Activated T-cell treated with anti-CD3 and anti-CD28 coated beads, Interleukin-2, amount 50 U/mL, for 48 hours (primary cell): ENCODE measurements around the gene CA10.

Experiments used
- DNase-seq, 2 experiments: peaks; one replicate each; pipeline ENCODE4 v3.0.0-alpha.2; 2020

CA10 gene

GRCh38 chr17:52145476-52145875, 13.0 kb downstream of the CA10 start:
- DNase-seq: no peak

DNA sequence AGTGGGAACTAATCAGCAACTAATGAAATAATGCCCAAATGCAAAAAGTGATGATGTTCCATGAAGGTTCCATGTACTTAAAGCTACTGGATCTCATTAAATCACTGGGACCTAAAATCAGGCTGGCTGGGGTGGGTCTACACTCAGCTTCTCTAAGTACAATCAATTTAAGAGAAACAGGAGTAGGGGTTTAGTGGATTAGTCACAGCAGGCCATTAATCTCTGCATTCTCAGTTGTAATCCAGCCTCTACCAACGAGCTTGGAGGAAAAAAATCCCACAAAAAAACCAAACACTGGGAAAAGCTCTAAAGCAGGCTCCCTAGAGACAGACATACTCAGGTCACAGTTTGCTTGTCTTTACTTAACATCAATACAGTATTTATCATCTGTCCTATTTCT, 15.0 kb downstream of the CA10 start:
- no peak for DNase-seq

DNA sequence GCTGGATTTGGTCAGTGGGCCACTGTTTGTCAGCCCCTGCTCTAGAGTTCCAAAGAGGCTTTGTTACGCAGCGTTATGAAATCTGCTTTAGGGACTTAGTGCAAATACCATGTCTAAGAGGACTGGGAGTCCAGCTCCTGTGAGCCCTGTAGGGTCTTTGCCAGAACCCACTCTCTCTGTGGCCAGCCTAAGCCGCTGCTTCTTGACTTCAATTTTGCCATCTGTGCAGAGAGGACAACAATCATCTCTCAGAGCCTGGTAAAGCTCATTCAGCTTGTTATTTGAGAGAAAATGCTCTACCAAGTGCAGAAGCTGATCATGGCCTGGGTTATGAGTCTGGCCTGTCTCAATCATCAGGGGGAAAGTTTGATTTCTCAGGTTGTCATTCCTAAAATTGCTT, 17.9 kb downstream of the CA10 start:
- no peak for DNase-seq

DNA sequence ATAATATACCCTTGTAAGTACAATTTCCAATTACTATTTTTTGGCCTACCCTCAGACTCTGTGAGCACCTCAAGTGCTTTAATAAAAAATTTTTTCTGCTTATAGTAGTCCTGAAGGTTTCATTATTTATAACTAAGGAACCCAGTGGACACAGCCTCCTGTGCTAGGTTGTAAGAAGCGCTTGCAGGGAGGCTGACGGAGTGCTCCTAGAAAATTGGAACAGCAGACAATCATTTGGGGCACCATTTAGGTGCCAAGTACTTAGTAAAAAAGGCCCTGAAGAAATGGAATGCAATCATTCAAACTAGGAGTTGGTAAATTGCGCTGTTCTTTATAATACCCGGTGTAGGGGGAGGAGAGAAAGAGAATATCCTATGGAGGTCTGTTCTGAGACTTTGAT, 19.8 kb downstream of the CA10 start:
- no peak for DNase-seq

- no peak for DNase-seq
Observed at GRCh38 chr17:52138350-52138749, 20.2 kb downstream of the CA10 start.

DNA sequence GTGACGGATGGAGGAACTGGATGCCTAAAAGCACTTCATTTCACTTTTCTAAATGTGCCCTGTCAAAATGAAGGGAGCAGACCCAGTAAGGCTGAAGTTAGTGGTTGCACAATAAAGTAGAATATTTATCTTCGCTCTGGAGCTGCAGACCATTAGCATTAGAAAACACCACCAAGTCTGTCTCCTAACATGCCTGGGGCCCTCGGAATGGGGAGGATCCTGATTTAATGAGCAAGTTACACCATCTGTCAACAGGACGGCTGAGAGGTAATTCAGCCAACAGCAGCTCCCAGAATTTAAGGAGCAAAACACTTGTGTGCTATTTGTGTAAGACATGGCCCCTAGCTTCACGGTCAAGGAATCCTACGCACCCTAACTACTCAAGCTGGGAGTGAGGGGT, 22.3 kb downstream of the CA10 start:
- DNase-seq: no peak

GRCh38 chr17:52134641-52135040, 23.9 kb downstream of the CA10 start:
- DNase-seq: no peak

DNA sequence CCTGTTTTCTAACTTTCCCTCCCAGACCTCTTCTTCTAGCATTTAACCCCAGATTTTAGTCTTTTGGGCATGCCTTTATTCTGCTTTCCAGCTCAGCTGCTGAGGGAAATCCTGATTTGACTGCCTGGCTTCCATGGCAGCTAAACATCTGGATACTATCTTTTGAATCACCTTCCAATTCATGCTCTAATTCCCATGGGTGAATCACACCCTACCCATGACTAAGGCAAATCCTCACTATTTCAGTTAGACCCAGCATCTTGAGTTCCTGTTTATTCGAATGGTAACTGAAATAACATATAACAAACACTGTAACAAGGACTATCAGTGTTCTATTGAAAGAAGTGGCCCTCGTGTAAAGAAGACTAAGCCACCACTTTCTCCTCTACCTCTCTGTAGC, 29.8 kb downstream of the CA10 start:
- no peak for DNase-seq

DNA sequence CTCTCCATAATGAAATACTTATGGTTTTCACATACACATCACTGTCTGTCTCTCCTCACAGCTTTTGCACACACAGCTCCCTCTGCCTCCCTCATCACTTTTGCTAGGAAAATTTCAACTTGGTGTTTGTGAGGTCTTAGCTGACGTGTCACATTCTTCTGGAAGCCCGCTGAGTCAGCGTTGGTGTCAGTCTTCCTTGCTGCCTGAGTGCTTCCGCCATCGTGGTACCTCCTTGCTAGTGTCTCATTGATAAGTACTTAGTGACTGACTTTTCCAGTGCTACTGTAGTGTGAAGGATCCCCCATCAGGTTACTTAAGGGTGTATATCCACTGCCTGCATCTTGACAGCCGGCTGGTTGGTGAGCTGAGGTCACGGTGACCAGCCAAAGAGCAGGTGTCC, 33.5 kb downstream of the CA10 start:
- no peak for DNase-seq

DNA sequence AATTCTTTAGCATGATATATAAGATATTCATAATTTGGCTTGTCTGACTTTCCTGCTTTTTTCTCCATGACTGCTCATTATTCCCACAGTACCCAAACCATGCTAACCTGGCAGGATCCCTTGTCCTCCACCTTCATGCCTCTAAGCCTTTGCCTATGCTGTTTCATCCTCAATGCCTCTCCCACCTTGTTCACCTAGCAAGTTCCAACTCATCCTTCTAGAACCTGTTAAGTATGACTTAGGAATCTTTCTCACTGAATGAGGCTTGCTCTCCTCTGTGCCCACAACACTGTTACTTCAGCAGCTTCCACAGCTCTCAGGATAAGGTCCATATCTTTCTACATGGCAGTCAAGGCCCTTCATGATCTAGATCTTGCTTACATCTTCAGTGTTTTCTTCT, 34.0 kb downstream of the CA10 start:
- no peak for DNase-seq

- no peak for DNase-seq
Observed at GRCh38 chr17:52120465-52120864, 38.0 kb downstream of the CA10 start.

DNA sequence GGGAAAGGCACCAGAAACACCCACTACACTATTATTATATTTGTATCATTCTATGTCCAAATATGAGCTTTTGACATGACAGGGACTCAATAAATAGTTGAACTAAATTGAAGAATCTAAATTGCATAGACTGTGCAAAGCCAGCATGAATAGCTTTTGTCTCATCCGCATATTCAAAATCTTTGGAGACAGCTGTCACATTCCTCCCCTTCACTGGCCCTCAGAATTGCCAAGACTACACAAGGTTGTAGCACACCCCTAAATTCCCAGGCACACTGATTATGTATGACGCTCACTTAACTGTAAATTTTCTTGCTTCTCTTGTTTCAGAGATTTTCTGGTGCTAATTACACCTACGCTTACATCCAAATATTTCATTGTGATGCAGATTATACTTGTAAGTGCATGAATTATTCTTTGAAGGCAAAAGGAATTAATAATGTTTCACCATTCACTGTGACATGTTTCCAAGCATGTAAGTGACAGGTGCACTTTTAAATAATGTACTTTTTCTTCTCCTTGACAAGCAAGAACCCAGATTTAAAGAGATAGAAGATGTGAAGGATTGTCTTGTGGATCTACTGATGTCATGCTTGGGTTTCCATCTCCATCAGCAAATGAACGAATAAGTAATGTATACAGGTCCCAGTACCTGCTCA, 47.5 kb downstream of the CA10 start:
- no peak for DNase-seq

DNA sequence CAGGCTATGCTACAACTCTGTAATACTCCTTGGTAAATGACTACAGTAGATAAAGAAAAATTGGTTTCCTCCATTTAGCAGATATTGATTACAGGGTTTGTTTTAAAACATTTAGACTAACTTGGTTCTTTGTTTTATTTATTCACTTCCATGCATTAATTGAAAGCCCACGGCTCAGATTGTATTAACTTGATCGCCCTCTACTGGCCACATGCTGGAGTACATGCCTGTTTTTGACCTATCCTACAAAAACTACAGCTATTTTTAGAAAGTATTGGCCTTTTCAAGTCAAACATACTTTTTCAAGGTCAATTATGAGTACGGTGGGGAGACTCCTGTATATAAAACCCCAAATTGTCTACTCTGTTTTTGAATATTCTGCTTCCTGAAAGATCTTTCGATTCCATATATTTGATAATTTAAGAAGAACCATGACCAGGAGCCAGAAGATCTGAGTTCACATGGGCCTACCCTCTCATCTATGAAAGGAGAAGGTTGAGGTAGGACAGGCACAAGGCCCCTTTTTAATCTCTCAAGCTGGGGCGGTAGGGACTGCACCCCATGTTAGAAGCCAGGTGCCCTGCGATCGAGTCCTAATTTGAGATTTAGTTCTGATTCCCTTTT, 51.8 kb downstream of the CA10 start:
- peak; percentile 43 for DNase-seq

GRCh38 chr17:52106072-52106471, 52.4 kb downstream of the CA10 start:
- DNase-seq: no peak

GRCh38 chr17:52105591-52105990, 52.9 kb downstream of the CA10 start:
- DNase-seq: no peak

GRCh38 chr17:52096056-52096455, 62.5 kb downstream of the CA10 start:
- no peak for DNase-seq

- DNase-seq: no peak
Observed at GRCh38 chr17:52084176-52084575, 74.3 kb downstream of the CA10 start.

DNA sequence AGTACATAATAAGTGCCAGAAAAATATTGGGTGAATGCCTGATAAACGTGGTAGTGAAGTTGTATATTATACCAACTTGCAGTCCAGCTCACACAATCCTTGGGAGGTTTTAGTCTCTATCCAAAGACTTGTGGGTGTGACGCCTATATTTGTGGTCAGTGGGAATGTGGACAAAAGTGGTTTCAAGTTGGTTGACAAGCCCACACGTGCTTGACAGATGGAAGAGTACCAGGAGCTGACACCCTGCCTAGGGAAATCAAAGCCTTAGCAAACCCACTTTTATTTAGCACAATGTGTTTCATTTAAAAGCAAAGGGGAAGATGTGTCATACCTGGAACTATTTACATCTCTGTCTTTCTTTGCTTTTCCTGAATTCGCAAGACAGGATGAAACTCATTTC, 79.0 kb downstream of the CA10 start:
- DNase-seq: no peak

DNA sequence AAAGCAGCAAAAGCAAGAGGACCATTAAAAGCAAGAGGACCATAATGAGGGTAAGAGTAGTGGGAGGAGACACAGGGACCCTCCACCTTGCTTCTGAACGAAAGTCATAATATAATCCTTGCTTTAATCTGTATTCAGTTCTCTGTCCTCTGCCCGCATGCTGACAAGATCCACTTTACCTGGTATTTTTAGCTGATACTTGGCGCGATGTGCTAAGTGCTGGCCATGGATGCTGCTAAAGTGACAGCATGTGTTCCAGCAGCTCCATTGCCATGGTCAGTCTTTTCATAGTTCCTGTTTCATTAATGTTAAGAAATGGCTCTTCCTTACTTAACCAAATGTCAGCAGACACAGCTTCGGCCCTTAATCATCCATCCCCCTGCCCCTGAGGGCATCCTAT, 86.8 kb downstream of the CA10 start:
- DNase-seq: no peak

DNA sequence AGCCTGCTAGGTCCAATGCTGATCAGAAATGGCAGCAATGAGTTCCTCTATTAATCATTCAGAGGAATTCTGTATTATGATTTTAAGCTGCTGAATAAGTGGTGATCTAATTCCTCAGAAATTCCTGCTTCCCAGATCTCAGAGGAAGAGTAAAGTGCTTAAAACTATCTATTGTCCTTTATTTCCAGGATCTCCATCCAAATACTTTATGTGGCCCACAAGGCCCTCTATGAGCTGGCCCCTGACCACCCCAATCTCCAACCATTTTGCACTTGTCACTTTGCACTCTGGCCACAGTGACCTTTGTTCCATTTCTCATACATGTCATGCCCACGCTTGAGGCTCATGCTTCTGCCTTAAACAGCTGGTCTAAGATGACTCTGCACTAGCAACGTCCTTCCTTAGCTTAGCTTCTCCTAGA, 93.7 kb downstream of the CA10 start:
- DNase-seq: no peak

- DNase-seq: no peak
Observed at GRCh38 chr17:52049496-52049895, 109.0 kb downstream of the CA10 start.

GRCh38 chr17:52049051-52049450, 109.5 kb downstream of the CA10 start:
- DNase-seq: no peak

DNA sequence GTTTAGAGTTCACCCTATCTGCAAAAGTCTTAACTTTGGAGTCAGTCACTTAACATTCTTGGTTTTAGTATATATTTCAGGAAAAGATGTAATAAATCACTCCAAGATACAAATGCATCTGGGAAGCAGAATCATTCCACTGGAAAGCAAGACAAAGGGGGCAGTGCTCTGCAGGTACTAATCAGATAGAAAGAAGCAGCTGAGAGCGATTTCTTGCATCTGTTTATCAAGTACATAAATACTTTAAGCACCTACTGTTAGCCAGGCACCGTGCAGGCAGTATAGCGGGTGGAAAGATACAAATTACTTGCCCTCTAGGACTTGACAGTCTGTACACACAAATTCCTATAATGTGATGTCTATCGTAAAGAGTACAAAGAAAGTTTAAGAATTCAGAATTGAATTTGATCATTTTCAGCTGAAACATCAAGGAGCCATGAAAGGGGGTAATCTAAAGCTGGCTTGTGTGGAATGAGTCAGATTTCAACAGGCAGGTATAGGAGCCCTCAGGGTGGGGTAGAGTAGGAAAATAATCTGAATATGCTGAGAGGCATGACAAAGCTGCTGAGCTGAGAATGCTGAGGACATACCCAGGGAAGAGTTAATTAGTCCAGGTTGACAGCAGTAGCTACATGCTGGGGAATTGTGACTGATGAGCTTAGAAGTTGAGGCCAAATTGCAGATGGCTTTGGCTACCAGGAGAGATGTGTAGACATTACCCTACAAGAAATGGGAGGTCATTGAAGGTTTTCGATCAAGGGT, 110.2 kb downstream of the CA10 start:
- no peak for DNase-seq

GRCh38 chr17:52047086-52047485, 111.4 kb downstream of the CA10 start:
- no peak for DNase-seq
